ENCODE data around the gene MYL10.

MYL10 gene

GRCh38 chr7:101564778-101565211 is 64.3 kb downstream of the MYL10 start:
- no peak for DNase-seq

GRCh38 chr7:101563943-101564777 is 64.9 kb downstream of the MYL10 start:
- DNase-seq = no peak

Data from activated CD4-positive, alpha-beta T cell treated with anti-CD3 and anti-CD28 coated beads for 48 hours (primary cell).